Amygdala (tissue), 56 donors: Measurements from ENCODE around the gene RBM4B.

Experiments
- DNase-seq, 56 donors: peaks; one replicate each; lab custom pipeline; 2025; lab: John Stamatoyannopoulos, UW

The RBM4B gene

GRCh38 chr11:66687831-66688281, 10.2 kb upstream of the RBM4B start:
- no peak for DNase-seq

- DNase-seq, result no peak
These were observed 9.4 kb upstream of the RBM4B start for GRCh38 chr11:66686801-66687750.

GRCh38 chr11:66686100-66686785, 8.6 kb upstream of the RBM4B start:
- DNase-seq, result no peak

- DNase-seq, result no peak
These were observed 7.8 kb upstream of the RBM4B start for GRCh38 chr11:66685276-66686099.

GRCh38 chr11:66684635-66685034, 6.9 kb upstream of the RBM4B start:
- no peak for DNase-seq

GRCh38 chr11:66683877-66684276, 6.2 kb upstream of the RBM4B start:
- no peak for DNase-seq

GRCh38 chr11:66680966-66681645, 3.4 kb upstream of the RBM4B start:
- DNase-seq, result no peak

GRCh38 chr11:66676931-66677598, 622 bp downstream of the RBM4B start:
- DNase-seq, result peak in 2 of 56 donors; percentile 25 to 41

- no peak for DNase-seq
These were observed 1.3 kb downstream of the RBM4B start for GRCh38 chr11:66676282-66676919.

GRCh38 chr11:66674964-66675602, 2.6 kb downstream of the RBM4B start:
- no peak for DNase-seq

GRCh38 chr11:66670816-66671215, 6.9 kb downstream of the RBM4B start:
- DNase-seq, result no peak

GRCh38 chr11:66665369-66665768, 12.3 kb downstream of the RBM4B start:
- DNase-seq, result no peak

- DNase-seq, result no peak
These were observed 13.9 kb downstream of the RBM4B start for GRCh38 chr11:66663741-66664296.

GRCh38 chr11:66659763-66660162, 17.9 kb downstream of the RBM4B start:
- no peak for DNase-seq

GRCh38 chr11:66653123-66653522, 24.6 kb downstream of the RBM4B start:
- DNase-seq, result no peak

- DNase-seq, result no peak
These were observed 25.0 kb downstream of the RBM4B start for GRCh38 chr11:66652651-66653050.

GRCh38 chr11:66651016-66651415, 26.7 kb downstream of the RBM4B start:
- DNase-seq, result no peak

GRCh38 chr11:66649903-66650302, 27.8 kb downstream of the RBM4B start:
- no peak for DNase-seq
